Muscle layer of colon (tissue), 2 donors: ENCODE results near the gene ZNF346.

Experiments used
- H3K27ac ChIP-seq: one replicate; pipeline ENCODE4 v1.7.0; 2013; ENCODE audit warnings: low read depth, mild to moderate bottlenecking, low read length, moderate library complexity
- H3K27me3 ChIP-seq, 2 donors: one replicate each; pipeline ENCODE4 v1.7.0; 2013; ENCODE audit warnings: low read length in 2 of 2, mild to moderate bottlenecking in 2 of 2; ENCODE audit not compliant: insufficient read depth in 2 of 2, control insufficient read depth in 1 of 2
- H3K36me3 ChIP-seq: one replicate; pipeline ENCODE4 v1.7.0; 2013; ENCODE audit warnings: mild to moderate bottlenecking, low read length; ENCODE audit not compliant: insufficient read depth
- H3K4me1 ChIP-seq: one replicate; pipeline ENCODE4 v1.7.0; 2013; ENCODE audit warnings: mild to moderate bottlenecking, low read length; ENCODE audit not compliant: insufficient read depth
- H3K4me3 ChIP-seq, 2 donors: one replicate each; pipeline ENCODE4 v1.7.0; 2013; ENCODE audit warnings: low read length in 2 of 2, low read depth in 1 of 2, mild to moderate bottlenecking in 1 of 2, moderate library complexity in 1 of 2
- H3K9ac ChIP-seq: one replicate; pipeline ENCODE4 v1.7.0; 2013; ENCODE audit warnings: low read length
- H3K9me3 ChIP-seq: one replicate; pipeline ENCODE4 v1.7.0; 2013; ENCODE audit warnings: mild to moderate bottlenecking, low read length
- donor health status: abdominal sarcoma.
- donor health status: Adenocarcinoma of cecum.

ZNF346 gene

DNA sequence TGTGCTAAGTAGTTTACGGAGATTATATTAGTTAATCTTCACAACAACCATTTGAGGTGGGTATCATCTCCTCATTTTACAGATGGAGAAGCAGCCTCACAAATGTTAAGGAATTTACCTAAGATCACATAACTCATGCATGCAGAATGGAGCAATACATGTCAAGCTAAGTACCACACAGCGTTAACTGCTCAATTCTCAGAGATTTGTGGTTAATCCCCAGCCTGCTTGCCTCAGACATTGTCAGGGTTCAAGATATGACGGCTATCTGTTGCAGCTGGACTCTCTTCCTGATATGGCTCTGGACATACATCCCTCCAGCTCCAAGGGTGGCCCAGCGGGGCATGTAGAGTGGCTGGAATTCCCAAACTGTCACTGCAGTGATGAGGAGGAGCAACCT, 7.3 kb upstream of the ZNF346 start:
- no peak overlapping the region for H3K4me3 ChIP-seq
- H3K36me3 ChIP-seq = no peaks in the 10 kb centered on the region
- H3K27me3 ChIP-seq = no peaks in the 10 kb centered on the region
- no peak overlapping the region for H3K27ac ChIP-seq
- H3K9me3 ChIP-seq = no peaks in the 10 kb centered on the region
- H3K9ac ChIP-seq = no peak overlapping the region
- peaks cover 14% of the 10 kb centered on the region for H3K4me1 ChIP-seq

DNA sequence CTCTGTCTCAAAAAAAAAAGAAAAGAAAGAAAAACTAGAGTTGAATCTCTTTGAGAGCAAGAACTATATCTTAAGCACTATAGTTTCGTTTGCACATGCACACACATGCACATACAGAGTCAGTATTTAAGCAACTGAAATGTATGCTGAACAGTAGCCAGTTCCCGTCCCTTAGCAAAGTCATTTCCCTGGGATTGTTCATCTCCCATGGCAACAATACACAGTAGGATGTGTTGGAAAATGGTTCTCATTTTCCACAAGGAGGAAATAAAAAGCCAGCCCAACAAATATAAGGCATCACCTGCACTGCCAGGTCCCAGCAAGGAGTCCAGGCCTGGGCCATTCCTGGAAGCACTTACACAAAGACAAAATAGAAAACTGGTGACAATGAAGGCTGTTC, 4.2 kb upstream of the ZNF346 start:
- no peaks in the 10 kb centered on the region for H3K27me3 ChIP-seq
- H3K36me3 ChIP-seq = no peaks in the 10 kb centered on the region
- H3K4me3 ChIP-seq = no peak overlapping the region
- H3K27ac ChIP-seq = no peak overlapping the region
- no peaks in the 10 kb centered on the region for H3K9me3 ChIP-seq
- H3K9ac ChIP-seq = no peak overlapping the region
- peaks cover 18% of the 10 kb centered on the region for H3K4me1 ChIP-seq

- H3K4me3 ChIP-seq = no peak overlapping the region
- no peak overlapping the region for H3K27ac ChIP-seq
- H3K36me3 ChIP-seq = no peaks in the 10 kb centered on the region
- H3K9ac ChIP-seq = no peak overlapping the region
- peaks cover 12% of the 10 kb centered on the region for H3K4me1 ChIP-seq
- H3K9me3 ChIP-seq = no peaks in the 10 kb centered on the region
- H3K27me3 ChIP-seq = no peaks in the 10 kb centered on the region
These were observed 2.5 kb upstream of the ZNF346 start for GRCh38 chr5:177020033-177020432.

DNA sequence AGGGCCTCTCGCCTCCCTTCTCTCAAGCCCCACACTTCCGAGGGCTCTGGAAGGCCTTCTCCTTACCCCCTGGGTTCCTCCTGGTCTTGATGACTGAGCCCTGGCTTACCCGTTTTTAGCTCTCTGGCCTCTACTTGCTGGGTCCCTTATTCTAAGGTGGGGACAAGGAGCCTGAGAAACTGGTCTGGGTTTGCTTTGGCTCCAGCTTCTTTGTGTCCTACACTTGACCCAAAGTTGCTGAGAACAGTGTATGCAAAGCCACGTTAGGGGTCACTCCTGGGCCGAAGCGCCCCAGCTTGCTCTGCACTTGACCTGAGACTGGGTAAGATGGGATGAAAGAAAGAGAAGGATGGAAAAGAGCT, 788 bp downstream of the ZNF346 start:
- Histone ChIP-seq H3K27ac (peak overlapping the region; percentile 80), H3K9ac (peak overlapping the region; percentile 91), H3K27me3 (no peaks in the 10 kb centered on the region)

GRCh38 chr5:177024559-177024958, 2.1 kb downstream of the ZNF346 start:
- H3K4me3 ChIP-seq = no peak overlapping the region
- no peaks in the 10 kb centered on the region for H3K27me3 ChIP-seq
- peaks cover 18% of the 10 kb centered on the region for H3K4me1 ChIP-seq
- no peak overlapping the region for H3K27ac ChIP-seq
- H3K9me3 ChIP-seq = no peaks in the 10 kb centered on the region
- no peak overlapping the region for H3K9ac ChIP-seq
- no peaks in the 10 kb centered on the region for H3K36me3 ChIP-seq

More for the DNA sequence above, 788 bp downstream of the ZNF346 start:
- Histone ChIP-seq H3K4me3 (peak overlapping the region; percentile 75 to 98), H3K9me3 (no peaks in the 10 kb centered on the region), H3K4me1 (peaks cover 18% of the 10 kb centered on the region), H3K36me3 (no peaks in the 10 kb centered on the region)

GRCh38 chr5:177025101-177025601, 2.7 kb downstream of the ZNF346 start:
- Histone ChIP-seq H3K27me3 (no peaks in the 10 kb centered on the region), H3K27ac (no peak overlapping the region), H3K36me3 (no peaks in the 10 kb centered on the region), H3K4me1 (peaks cover 18% of the 10 kb centered on the region), H3K4me3 (no peak overlapping the region), H3K9me3 (no peaks in the 10 kb centered on the region), H3K9ac (no peak overlapping the region)

DNA sequence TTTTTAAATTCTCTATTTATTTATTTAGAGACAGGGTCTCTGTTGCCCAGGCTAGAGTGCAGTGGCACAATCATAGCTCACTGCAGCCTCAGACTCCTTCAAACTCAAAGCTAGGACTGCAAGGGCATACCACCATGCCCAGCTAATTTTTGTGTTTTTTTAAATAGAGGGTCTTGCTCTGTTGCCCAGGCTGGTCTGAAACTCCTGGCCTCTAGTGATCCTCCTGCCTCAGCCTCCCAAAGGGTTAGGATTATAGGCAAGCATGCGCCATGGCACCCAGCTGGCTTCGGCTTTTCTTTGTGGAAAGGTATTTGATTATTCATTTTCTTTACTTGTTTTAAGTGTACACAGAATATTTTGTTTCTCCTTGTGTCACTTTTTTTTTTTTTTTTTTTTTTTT, 5.2 kb downstream of the ZNF346 start:
- Histone ChIP-seq H3K27ac (no peak overlapping the region), H3K36me3 (no peaks in the 10 kb centered on the region), H3K9me3 (no peaks in the 10 kb centered on the region), H3K9ac (no peak overlapping the region), H3K27me3 (no peaks in the 10 kb centered on the region), H3K4me3 (no peak overlapping the region), H3K4me1 (peaks cover 8% of the 10 kb centered on the region)

DNA sequence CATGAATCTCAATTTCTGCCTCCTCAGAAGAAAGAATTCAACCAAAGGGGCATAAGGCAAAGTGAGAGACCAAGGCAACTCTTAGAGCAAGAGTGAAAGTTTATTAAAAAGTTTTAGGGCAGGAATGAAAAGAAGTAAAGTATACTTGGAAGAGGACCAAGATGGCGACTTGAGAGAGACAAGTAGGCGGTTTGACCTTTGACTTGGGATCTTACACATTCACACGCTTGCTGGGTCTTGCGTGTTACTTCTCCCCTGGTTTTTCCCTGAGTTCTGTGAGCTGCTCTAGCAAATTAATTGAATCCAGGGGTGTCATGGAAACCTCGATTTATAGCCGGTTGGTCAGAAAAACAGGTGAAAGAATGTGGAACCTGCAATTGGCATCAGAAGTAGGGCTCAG, 7.0 kb downstream of the ZNF346 start:
- Histone ChIP-seq H3K27me3 (no peaks in the 10 kb centered on the region), H3K27ac (no peak overlapping the region), H3K9ac (no peak overlapping the region), H3K36me3 (no peaks in the 10 kb centered on the region), H3K4me3 (no peak overlapping the region), H3K9me3 (no peaks in the 10 kb centered on the region), H3K4me1 (peaks cover 8% of the 10 kb centered on the region)

DNA sequence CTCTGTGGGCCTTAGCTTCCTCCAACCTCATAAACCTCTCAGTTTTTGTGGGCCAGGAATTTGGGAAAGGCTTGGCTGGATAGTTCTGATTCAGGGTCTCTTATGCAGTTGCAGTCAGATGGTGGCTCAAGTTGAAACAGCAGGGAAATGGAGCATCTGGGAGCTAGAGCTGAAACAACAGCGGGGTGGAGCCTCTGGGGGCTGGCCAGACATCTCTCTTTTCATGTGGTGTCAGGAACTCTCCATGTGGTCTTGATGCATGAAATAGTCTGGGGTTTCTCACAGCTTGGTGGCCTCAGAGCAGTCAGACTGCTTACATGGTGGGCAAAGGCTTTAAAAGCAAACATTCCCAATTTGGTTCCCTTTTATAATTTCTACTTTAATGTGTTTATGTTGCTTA, 13.5 kb downstream of the ZNF346 start:
- Histone ChIP-seq H3K4me3 (no peak overlapping the region), H3K27me3 (no peaks in the 10 kb centered on the region), H3K9me3 (no peaks in the 10 kb centered on the region), H3K27ac (no peak overlapping the region), H3K36me3 (no peaks in the 10 kb centered on the region), H3K9ac (no peak overlapping the region), H3K4me1 (peaks cover 12% of the 10 kb centered on the region)

DNA sequence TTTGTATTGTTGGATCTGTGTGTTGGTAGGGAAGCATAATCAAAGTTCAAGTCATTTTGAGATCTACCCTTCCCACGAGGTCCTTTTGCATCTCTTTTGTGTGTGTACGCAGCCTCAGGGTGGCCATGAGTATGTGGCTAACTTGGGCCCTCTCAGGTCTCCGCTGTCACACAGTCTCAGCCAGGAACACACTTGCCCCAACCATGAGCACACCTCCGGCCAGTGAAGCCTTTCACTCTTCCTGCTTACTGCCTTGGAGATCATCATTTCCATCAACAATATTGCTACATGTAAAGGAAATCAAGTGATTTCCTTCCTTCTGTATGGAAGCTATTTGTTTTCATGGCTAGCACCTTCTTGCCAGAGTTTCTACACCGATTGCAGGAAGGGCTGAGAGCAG, 13.9 kb downstream of the ZNF346 start:
- no peaks in the 10 kb centered on the region for H3K9me3 ChIP-seq

GRCh38 chr5:177036921-177037320, 14.4 kb downstream of the ZNF346 start:
- Histone ChIP-seq H3K4me3 (no peak overlapping the region), H3K9ac (no peak overlapping the region), H3K4me1 (peaks cover 16% of the 10 kb centered on the region), H3K9me3 (no peaks in the 10 kb centered on the region), H3K27ac (no peak overlapping the region), H3K36me3 (peaks cover 3% of the 10 kb centered on the region), H3K27me3 (no peaks in the 10 kb centered on the region)

More for the DNA sequence above, 13.9 kb downstream of the ZNF346 start:
- Histone ChIP-seq H3K9ac (no peak overlapping the region), H3K4me3 (no peak overlapping the region), H3K4me1 (peaks cover 16% of the 10 kb centered on the region), H3K36me3 (no peaks in the 10 kb centered on the region), H3K27me3 (no peaks in the 10 kb centered on the region), H3K27ac (no peak overlapping the region)

GRCh38 chr5:177040814-177041420, 18.4 kb downstream of the ZNF346 start:
- Histone ChIP-seq H3K4me3 (no peak overlapping the region), H3K9ac (no peak overlapping the region), H3K27me3 (no peaks in the 10 kb centered on the region), H3K9me3 (no peaks in the 10 kb centered on the region), H3K36me3 (peaks cover 15% of the 10 kb centered on the region), H3K27ac (peak overlapping the region; percentile 7), H3K4me1 (peaks cover 15% of the 10 kb centered on the region)
